Keratinocyte (primary cell): Measurements from ENCODE around the gene EVPLL. TPM values are rescaled to one million over a fixed set of nuclear protein-coding genes. Genes with fewer than 3 reads are reported as not detected.
"Not testable (repeated sequence)": the region's sequence is repeated elsewhere in the genome, so short reads cannot be mapped to it uniquely, and the experiment has no call there.

ENCODE experiments used
- DNase-seq: peaks from one replicate; pipeline ENCODE4 v3.0.0-alpha.2; 2011; ENCODE audit warnings: low read depth, missing footprints, low spot score
- FAIRE-seq: peaks from 2 replicates; lab custom pipeline; 2011; peaks lifted over from hg19 to GRCh38; lab: Jason Lieb, UNC
- H2AFZ ChIP-seq: 2 replicates; pipeline ENCODE4 v1.6.0; 2012; ENCODE audit warnings: low read length, control low read depth, inconsistent platforms; ENCODE audit not compliant: control insufficient read depth
- H3K27ac ChIP-seq: 2 replicates; pipeline ENCODE4 v1.5.1; 2011; ENCODE audit warnings: low read length; ENCODE audit not compliant: control insufficient read depth, insufficient read depth
- H3K27me3 ChIP-seq: 3 replicates; pipeline ENCODE4 v1.6.0; 2011; ENCODE audit warnings: low read length; ENCODE audit not compliant: control insufficient read depth, insufficient read depth; ENCODE audit errors: extremely low read depth
- H3K36me3 ChIP-seq, 2 experiments: 2 replicates in 1 of 2; 3 replicates in 1 of 2; pipeline ENCODE4 v1.5.1; 2011; ENCODE audit warnings: low read length in 2 of 2, mild to moderate bottlenecking in 1 of 2; ENCODE audit not compliant: control insufficient read depth in 2 of 2, insufficient read depth in 2 of 2; ENCODE audit errors: extremely low read depth in 1 of 2
- H3K4me1 ChIP-seq: 3 replicates; pipeline ENCODE4 v1.5.1; 2011; ENCODE audit warnings: low read length; ENCODE audit not compliant: control insufficient read depth, insufficient read depth; ENCODE audit errors: extremely low read depth
- H3K4me2 ChIP-seq: 3 replicates; pipeline ENCODE4 v1.6.0; 2011; ENCODE audit warnings: low read depth, low read length; ENCODE audit not compliant: control insufficient read depth, insufficient read depth; ENCODE audit errors: extremely low read depth
- H3K4me3 ChIP-seq, 3 experiments: fragments of 200-600 bp in 1 of 3; sonication (generic) in 1 of 3; 2 replicates in 2 of 3; 3 replicates in 1 of 3; pipeline ENCODE4 v1.5.1; 2011 to 2016; ENCODE audit warnings: low read length in 3 of 3, mild to moderate bottlenecking in 3 of 3, control low read depth in 2 of 3, inconsistent platforms in 1 of 3, low read depth in 1 of 3, mixed read lengths in 1 of 3, mixed run types in 1 of 3, moderate library complexity in 1 of 3; ENCODE audit not compliant: control insufficient read depth in 2 of 3, insufficient read depth in 2 of 3; ENCODE audit errors: extremely low read depth in 1 of 3
- H3K79me2 ChIP-seq: 2 replicates; pipeline ENCODE4 v1.6.0; 2012; ENCODE audit warnings: low read length; ENCODE audit not compliant: control insufficient read depth, insufficient read depth
- H3K9ac ChIP-seq: 3 replicates; pipeline ENCODE4 v1.6.0; 2011; ENCODE audit warnings: low read length; ENCODE audit not compliant: control insufficient read depth, insufficient read depth; ENCODE audit errors: extremely low read depth
- H3K9me1 ChIP-seq: 3 replicates; pipeline ENCODE4 v1.6.0; 2011; ENCODE audit warnings: low read length; ENCODE audit not compliant: control insufficient read depth, insufficient read depth; ENCODE audit errors: extremely low read depth
- H3K9me3 ChIP-seq: 2 replicates; pipeline ENCODE4 v1.5.1; 2012; ENCODE audit warnings: low read depth, low read length; ENCODE audit not compliant: control insufficient read depth
- H4K20me1 ChIP-seq: 3 replicates; pipeline ENCODE4 v1.6.0; 2011; ENCODE audit warnings: low read length; ENCODE audit not compliant: control insufficient read depth, insufficient read depth; ENCODE audit errors: extremely low read depth
- EZH2 ChIP-seq: IDR thresholded peaks from one replicate; pipeline ENCODE4 v1.6.1; 2012; ENCODE audit warnings: inconsistent platforms, mild to moderate bottlenecking, low read length, moderate library complexity
- dilution Hi-C: fragments of 300-500 bp; cut with MboI; formaldehyde crosslinking; loops from one replicate; pipeline ENCODE4 v1.7.0; 2020; ENCODE audit warnings: low sequenced_read_pairs; ENCODE audit not compliant: extremely low pct_ligation_motif_present
- polyA plus RNA-seq, 5 experiments: library from polyadenylated mRNA; depleted of rRNA in 3 of 5; stranded (reverse) in 3 of 5; stranded (forward) in 1 of 5; unstranded in 1 of 5; fragments of >200 nt; gene quantifications; 1 replicate in 1 of 5; 2 replicates in 3 of 5; 3 replicates in 1 of 5; pipeline versions ENCODE4 v1.2.1 to v1.2.3, GENCODE V29; 2011 to 2012; ENCODE audit warnings: missing spikeins in 2 of 5, low read depth in 1 of 5, low replicate concordance in 1 of 5
- TF ChIP-seq, protein P1 (sequence below), 3 experiments: IDR thresholded peaks in 1 of 3; conservative IDR thresholded peaks in 1 of 3; optimal IDR thresholded peaks in 1 of 3; 2 replicates in 2 of 3; 3 replicates in 1 of 3; pipeline versions ENCODE3 to v1.5.1; 2011; ENCODE audit warnings: low read length in 3 of 3, mild to moderate bottlenecking in 3 of 3, moderate library complexity in 2 of 3, control low read depth in 1 of 3, inconsistent platforms in 1 of 3; ENCODE audit not compliant: insufficient read depth in 2 of 3; ENCODE audit errors: extremely low read depth in 1 of 3

EVPLL gene
- polyA plus RNA-seq, 1 donor (not counting 4 experiments of a cell fraction or from before 2014, with no cell fraction given), result 0.31 TPM

DNA sequence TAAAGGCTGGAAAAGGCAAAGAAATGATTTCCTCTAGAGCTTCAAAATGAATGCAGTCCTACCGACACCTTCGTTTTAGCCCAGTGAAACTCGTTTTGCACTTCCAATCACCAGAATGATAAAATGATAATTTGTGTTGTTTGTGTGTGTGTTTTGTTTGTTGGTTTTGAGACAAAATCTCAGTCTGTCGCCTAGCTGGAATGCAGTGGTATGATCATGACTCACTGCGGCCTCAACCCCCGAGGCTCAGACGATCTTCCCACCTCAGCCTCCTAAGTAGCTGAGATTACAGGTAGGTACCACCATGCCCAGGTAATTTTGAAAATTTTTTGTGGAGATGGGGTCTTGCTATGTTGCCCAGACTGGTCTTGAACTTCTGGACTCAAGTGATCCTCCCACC lies 3.4 kb upstream of the EVPLL start:
- no peak for DNase-seq
- no peaks in the 10 kb centered on the region for H3K9me3 ChIP-seq
- no peaks in the 10 kb centered on the region for H3K79me2 ChIP-seq
- no peak overlapping the region for H3K4me2 ChIP-seq
- peaks cover 3% of the 10 kb centered on the region for H3K27me3 ChIP-seq
- dilution Hi-C loops, result no loop called here
- H3K9ac ChIP-seq, result no peak overlapping the region
- H3K27ac ChIP-seq, result no peak overlapping the region
- no peak for FAIRE-seq
- no peaks in the 10 kb centered on the region for H3K9me1 ChIP-seq
- H4K20me1 ChIP-seq, result no peaks in the 10 kb centered on the region
- no peak overlapping the region for H2AFZ ChIP-seq
- peaks cover 11% of the 10 kb centered on the region for H3K4me1 ChIP-seq
- no peaks in the 10 kb centered on the region for H3K36me3 ChIP-seq
- no peak for TF ChIP-seq EZH2
- TF ChIP-seq, protein P1, sequence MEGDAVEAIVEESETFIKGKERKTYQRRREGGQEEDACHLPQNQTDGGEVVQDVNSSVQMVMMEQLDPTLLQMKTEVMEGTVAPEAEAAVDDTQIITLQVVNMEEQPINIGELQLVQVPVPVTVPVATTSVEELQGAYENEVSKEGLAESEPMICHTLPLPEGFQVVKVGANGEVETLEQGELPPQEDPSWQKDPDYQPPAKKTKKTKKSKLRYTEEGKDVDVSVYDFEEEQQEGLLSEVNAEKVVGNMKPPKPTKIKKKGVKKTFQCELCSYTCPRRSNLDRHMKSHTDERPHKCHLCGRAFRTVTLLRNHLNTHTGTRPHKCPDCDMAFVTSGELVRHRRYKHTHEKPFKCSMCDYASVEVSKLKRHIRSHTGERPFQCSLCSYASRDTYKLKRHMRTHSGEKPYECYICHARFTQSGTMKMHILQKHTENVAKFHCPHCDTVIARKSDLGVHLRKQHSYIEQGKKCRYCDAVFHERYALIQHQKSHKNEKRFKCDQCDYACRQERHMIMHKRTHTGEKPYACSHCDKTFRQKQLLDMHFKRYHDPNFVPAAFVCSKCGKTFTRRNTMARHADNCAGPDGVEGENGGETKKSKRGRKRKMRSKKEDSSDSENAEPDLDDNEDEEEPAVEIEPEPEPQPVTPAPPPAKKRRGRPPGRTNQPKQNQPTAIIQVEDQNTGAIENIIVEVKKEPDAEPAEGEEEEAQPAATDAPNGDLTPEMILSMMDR (optimal IDR thresholded peaks at IDR 0.05 in 1 of 3, IDR thresholded peaks at IDR 0.05 in 1 of 3, conservative IDR thresholded peaks at IDR 0.05 in 1 of 3; ENCODE audit: extremely low read depth in 1 of 3, insufficient read depth in 2 of 3, low read length in 3 of 3), result no peak
- H3K4me3 ChIP-seq, result no peak overlapping the region

DNA sequence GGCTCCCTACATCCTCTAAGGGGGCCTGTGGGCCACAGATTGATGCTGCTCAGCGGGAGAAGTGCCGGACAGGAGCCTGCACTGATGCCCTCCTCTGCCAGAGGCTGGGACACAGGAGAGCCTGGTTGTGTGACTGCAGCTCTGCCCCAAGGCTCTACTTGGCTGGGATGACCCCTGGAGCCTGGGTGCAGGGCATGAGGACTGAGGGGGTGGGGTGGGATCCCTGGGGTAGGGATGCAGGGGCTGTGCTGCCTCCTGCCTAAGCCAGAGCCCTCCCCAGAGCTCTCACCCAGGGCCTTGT lies 577 bp downstream of the EVPLL start:
- no peak overlapping the region for H3K27ac ChIP-seq
- no peaks in the 10 kb centered on the region for H3K9me3 ChIP-seq
- peaks cover 19% of the 10 kb centered on the region for H3K4me1 ChIP-seq
- H3K4me3 ChIP-seq, result no peak overlapping the region
- no peak overlapping the region for H3K4me2 ChIP-seq
- no peak for FAIRE-seq
- dilution Hi-C loops, result no loop called here
- DNase-seq, result no peak
- H3K36me3 ChIP-seq, result no peaks in the 10 kb centered on the region
- no peak overlapping the region for H3K9ac ChIP-seq
- H4K20me1 ChIP-seq, result no peaks in the 10 kb centered on the region
- no peak overlapping the region for H2AFZ ChIP-seq
- H3K27me3 ChIP-seq, result peaks cover 24% of the 10 kb centered on the region
- no peaks in the 10 kb centered on the region for H3K9me1 ChIP-seq
- no peaks in the 10 kb centered on the region for H3K79me2 ChIP-seq
- TF ChIP-seq, protein P1 (optimal IDR thresholded peaks at IDR 0.05 in 1 of 3, IDR thresholded peaks at IDR 0.05 in 1 of 3, conservative IDR thresholded peaks at IDR 0.05 in 1 of 3; ENCODE audit: extremely low read depth in 1 of 3, insufficient read depth in 2 of 3, low read length in 3 of 3), result no peak
- TF ChIP-seq EZH2, result no peak

DNA sequence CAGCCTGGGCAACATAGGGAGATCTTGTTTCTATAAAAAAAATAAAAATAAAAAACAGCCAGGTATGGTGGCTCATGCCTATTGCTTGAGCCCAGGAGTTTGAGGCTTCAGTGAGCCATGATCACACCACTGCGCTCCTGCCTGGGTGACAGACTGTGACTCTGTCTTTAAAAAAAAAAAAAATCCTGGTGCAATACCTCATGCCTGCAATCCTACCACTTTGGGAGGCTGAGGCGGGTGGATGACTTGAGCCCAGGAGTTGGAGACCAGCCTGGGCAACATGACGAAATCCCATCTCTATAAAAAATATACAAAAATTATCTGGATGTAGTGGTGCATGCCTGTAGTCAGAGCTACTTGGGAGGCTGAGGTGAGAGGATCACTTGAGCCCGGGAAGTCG lies 1.0 kb downstream of the EVPLL start:
- H3K79me2 ChIP-seq, H3K9me1 ChIP-seq, H3K4me3 ChIP-seq, H3K27ac ChIP-seq, FAIRE-seq, H3K9ac ChIP-seq, DNase-seq, H4K20me1 ChIP-seq, H3K4me2 ChIP-seq, H2AFZ ChIP-seq, H3K9me3 ChIP-seq, H3K36me3 ChIP-seq, dilution Hi-C loops: not testable (repeated sequence)
- H3K27me3 ChIP-seq, result peaks cover 24% of the 10 kb centered on the region
- peaks cover 19% of the 10 kb centered on the region for H3K4me1 ChIP-seq
